Stimulated activated CD8-positive, alpha-beta memory T cell treated with anti-CD3 and anti-CD28 coated beads, Interleukin-7, amount 100 ng/mL, for 24 hours (primary cell): ENCODE results near the gene POTEM.
"Not testable (repeated sequence)": the region's sequence is repeated elsewhere in the genome, so short reads cannot be mapped to it uniquely, and the experiment has no call there.

Experiments used
- DNase-seq: peaks from one replicate; pipeline ENCODE4 v3.0.0-alpha.2; 2020; ENCODE audit warnings: low read depth

The POTEM gene

GRCh38 chr14:19038060-19038664, 70.9 kb downstream of the POTEM start:
- not testable (repeated sequence) for DNase-seq

GRCh38 chr14:19038785-19039184, 71.6 kb downstream of the POTEM start:
- DNase-seq, result not testable (repeated sequence)

GRCh38 chr14:19043384-19043783, 76.2 kb downstream of the POTEM start:
- DNase-seq, result not testable (repeated sequence)
